ENCODE measurements around the gene PNMA3.
"Not testable (repeated sequence)": the region's sequence is repeated elsewhere in the genome, so short reads cannot be mapped to it uniquely, and the experiment has no call there.

Gene PNMA3, protein sequence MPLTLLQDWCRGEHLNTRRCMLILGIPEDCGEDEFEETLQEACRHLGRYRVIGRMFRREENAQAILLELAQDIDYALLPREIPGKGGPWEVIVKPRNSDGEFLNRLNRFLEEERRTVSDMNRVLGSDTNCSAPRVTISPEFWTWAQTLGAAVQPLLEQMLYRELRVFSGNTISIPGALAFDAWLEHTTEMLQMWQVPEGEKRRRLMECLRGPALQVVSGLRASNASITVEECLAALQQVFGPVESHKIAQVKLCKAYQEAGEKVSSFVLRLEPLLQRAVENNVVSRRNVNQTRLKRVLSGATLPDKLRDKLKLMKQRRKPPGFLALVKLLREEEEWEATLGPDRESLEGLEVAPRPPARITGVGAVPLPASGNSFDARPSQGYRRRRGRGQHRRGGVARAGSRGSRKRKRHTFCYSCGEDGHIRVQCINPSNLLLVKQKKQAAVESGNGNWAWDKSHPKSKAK

DNA sequence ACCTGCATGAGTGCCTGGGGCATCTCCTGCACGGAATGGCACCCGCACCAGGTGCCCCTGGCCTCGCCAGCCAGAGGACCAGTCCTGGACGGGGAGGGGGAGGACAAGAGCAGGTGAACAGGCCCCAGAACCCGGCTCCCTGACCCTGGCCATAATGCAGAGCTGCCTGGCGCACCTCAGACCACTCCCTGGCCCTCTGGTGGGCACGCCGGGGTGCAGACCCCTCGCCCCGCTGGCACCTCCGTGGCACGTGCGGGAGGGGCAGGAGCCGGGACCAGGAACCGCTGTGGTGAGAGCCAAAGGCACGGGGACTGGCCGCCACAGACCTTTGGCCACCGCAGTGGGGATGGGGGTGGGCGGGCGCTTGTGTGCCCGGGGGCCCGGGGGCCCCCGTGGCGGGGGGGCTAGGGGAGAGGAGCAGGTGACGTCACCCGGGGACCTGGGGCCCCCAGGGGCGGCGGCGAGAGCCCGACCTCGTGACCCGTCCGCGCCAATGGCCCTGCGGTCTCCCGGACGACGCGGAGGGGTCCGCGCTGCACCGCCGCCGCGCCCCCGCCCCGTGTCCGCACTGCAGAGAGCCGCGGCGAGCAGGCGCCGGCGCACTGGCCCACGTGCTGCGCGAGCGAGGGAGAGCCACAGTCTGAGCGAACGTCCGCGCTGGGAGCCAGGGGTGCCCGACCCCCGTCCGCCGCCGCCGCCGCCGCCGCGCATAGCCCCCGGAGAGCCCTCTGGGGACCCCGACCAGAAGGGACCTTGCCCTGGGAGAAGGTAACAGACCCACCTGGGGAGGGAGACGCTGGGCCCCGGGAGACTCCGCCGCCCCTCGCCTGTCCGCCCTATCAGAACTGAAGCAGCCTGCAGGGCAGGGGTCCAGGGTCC is at the start of gene PNMA3:
TSS of gene PNMA3 (plus strand) at position 600 of the 879 bp plus-strand sequence. CDS start 586 bp downstream, outside the sequence.
- no peak for DNase-seq (ENCODE audit: low read depth)

GRCh38 chrX:153017174-153017573 is 39.1 kb upstream of the PNMA3 start:
- not testable (repeated sequence) for DNase-seq (ENCODE audit: low read depth)

DNA sequence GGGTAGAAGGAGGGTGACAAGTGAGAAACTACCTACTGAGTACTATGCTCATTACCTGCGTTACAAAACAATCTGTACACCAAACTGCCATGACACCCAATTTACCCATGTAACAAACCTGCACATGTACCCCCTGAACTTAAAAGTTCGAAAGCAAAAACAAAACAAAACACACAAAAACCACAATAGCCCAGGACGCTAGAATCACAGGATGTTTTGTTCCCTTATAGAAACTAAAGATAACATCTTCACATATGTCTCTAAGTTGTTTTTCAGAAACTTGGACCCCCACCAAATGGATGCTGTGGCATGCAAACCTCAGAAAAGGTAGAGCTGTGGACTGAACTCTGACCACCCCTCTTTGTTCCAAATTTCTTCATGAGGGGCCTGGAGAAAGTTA is 37.1 kb upstream of the PNMA3 start:
- DNase-seq (ENCODE audit: low read depth) = no peak

- not testable (repeated sequence) for DNase-seq (ENCODE audit: low read depth)
Observed at GRCh38 chrX:153026501-153026900, 29.8 kb upstream of the PNMA3 start.

- not testable (repeated sequence) for DNase-seq (ENCODE audit: low read depth)
Observed at GRCh38 chrX:153028487-153028886, 27.8 kb upstream of the PNMA3 start.

- no peak for DNase-seq (ENCODE audit: low read depth)
Observed at GRCh38 chrX:153029162-153029561, 27.1 kb upstream of the PNMA3 start.

GRCh38 chrX:153029875-153030274 is 26.4 kb upstream of the PNMA3 start:
- no peak for DNase-seq (ENCODE audit: low read depth)

DNA sequence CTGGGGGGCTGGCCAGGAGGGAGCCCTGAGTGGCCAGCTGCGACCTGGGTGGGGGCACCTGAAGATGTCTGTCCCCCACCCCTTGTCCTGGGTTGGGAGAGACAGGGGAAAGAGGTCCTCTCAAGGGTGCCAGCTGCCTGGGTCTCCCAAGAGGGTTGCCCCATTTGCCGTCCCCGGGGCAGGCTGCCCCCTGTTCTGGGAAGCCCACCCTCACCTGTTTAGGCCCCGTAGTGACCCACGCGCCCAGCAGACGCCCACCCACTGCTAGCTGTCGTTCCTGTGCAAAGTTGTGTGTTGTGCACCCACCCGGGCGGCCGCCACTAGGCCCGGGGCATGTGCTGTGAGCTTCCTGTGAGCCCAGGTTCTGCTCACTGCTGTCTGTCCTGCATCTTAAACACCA is 25.5 kb upstream of the PNMA3 start:
- no peak for DNase-seq (ENCODE audit: low read depth)

DNA sequence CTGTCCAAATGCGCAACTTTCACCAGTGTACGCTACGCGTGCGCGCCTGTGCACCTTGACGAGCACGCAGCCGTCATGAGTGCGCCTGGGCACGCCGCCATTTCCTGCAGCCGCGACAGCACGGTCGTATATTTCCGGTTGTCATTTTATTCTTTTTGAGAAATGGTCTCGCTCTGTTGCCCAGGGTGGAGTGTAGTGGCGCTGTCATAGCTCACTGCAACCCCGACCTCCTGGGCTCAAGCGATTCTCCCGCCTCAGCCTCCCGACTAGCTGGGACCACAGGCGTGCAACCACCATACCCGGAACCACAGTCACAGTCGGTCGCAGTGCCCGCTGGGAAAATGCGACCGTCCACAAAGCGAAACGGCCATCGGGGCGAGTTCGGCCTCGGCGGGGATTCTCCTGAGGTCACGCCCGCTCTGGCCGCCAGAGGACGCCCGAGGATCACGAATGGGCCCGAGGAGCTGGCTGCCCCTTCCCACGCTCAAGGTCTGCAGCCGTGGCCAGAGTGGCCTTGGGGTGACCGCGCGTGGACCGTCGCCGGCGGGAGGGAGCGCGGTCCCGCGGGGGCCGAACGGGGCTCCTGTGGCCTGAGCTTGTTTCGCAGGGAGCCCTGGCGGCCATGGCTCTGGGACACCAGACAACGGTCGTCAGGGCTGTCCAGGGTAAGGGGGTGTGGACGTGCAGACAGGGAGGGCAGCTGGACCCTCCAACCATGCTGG is 23.7 kb upstream of the PNMA3 start:
- DNase-seq (ENCODE audit: low read depth) = peak; percentile 57

GRCh38 chrX:153049093-153049492 is 7.2 kb upstream of the PNMA3 start:
- no peak for DNase-seq (ENCODE audit: low read depth)

- peak; percentile 3 for DNase-seq (ENCODE audit: low read depth)
Observed at GRCh38 chrX:153052534-153052933, 3.7 kb upstream of the PNMA3 start.

GRCh38 chrX:153057281-153057680 is 1.0 kb downstream of the PNMA3 start:
- no peak for DNase-seq (ENCODE audit: low read depth)

GRCh38 chrX:153059191-153060094 is 3.2 kb downstream of the PNMA3 start:
- DNase-seq (ENCODE audit: low read depth) = no peak

DNA sequence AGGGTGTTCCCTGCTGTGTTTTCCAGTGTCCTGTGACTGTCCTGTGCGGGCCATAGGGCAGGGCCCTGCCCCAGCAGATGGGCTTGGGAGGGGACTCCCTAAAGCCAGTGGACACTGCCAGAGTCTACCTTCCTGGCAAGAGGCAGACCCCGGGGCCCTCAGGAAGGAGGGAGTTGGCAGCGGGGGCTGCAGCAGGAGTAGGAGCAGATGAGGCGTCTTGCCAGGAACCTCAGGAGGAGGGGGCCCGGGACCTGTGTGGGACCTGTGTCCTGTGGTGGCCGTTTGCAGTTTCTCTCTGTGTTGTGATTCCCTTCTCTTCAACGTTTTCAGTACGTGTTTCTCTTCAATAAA is 3.8 kb downstream of the PNMA3 start:
- no peak for DNase-seq (ENCODE audit: low read depth)

GRCh38 chrX:153061732-153062131 is 5.5 kb downstream of the PNMA3 start:
- peak; percentile 75 for DNase-seq (ENCODE audit: low read depth)

GRCh38 chrX:153063315-153063714 is 7.0 kb downstream of the PNMA3 start:
- DNase-seq (ENCODE audit: low read depth) = peak; percentile 66

DNA sequence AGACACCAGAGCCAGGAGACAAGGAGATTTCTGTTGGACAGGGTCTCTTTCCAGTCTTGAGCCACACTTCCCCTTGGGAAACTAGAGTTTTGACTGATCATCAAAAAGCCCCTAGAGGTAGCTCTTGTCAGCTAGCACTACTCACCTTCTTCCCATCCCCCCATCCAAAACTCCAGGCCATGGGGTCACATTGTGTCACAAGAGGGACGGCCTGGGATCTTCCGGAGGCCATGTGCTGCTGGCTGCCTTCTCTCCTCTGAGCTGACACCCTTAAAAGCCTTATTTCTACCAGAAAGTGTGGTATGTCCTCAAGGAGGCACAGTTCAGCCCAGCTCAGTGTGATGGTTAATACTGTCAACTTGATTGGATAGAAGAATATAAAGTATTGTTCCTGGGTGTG is 7.8 kb downstream of the PNMA3 start:
- DNase-seq (ENCODE audit: low read depth) = no peak

DNA sequence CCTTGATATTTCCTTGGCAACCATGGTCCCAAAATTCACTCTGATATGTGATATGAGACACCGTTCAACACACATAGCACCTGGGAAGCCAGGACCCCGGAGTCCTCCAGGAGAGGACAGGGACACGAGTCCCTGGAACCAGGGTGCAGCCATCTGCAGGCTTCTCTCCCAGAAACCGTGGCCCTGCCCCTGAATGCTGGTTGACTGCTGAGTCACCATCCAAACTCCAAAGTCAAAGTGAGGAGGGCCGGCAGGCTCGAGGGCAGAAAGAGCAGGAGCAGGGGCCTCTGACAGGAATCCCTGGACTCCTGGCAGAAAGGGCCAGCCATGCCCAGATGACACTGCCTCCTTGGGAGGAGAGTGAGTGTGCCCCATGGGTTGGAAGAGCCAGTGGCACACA is 9.1 kb downstream of the PNMA3 start:
- DNase-seq (ENCODE audit: low read depth) = peak; percentile 27

GRCh38 chrX:153066402-153066801 is 10.1 kb downstream of the PNMA3 start:
- not testable (repeated sequence) for DNase-seq (ENCODE audit: low read depth)

DNA sequence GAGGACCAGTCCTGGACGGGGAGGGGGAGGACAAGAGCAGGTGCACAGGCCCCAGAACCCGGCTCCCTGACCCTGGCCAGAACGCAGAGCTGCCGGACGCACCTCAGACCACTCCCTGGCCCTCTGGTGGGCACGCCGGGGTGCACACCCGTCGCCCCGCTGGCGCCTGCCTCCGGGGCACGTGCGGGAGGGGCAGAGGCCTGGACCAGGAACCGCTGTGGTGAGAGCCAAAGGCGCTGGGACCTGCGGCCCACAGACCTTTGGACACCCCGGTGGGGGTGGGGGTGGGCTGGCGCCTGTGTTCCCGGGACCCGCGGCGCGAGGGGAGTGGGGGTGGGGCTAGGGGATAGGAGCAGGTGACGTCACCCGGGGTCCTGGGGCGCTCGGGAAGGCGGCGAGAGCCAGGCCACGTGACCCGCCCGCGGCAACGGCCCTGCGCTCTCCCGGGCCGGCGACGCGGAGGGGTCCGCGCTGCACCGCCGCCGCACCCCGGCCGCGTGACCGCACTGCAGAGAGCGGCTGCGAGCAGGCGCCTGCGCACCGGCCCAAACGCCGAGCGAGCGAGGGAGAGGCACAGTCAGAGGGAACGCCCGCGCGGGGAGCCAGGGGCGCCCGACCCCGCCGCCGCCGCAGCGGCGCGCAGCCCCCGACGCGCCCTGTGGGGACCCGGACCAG is 15.8 kb downstream of the PNMA3 start, which contains the start of gene PNMA6A:
TSS of gene PNMA6A (plus strand) at position 546 of the 675 bp plus-strand sequence. CDS start 609 bp downstream, outside the sequence.
- DNase-seq (ENCODE audit: low read depth) = not testable (repeated sequence)

Measured in EH (cell line).